AG04450 (cell line): ENCODE measurements around the gene TMEM26. TPM values are rescaled to one million over a fixed set of nuclear protein-coding genes. Genes with fewer than 3 reads are reported as not detected.

ENCODE experiments used
- CTCF ChIA-PET: fragments of 300-600, 350-600 bp; formaldehyde crosslinking; extraction: SDS; loops from one replicate; lab custom pipeline; 2022; ENCODE audit warnings: antibody characterized with exemption, inconsistent platforms; lab: Charles Lee
- POLR2A ChIA-PET: fragments of 350-600 bp; formaldehyde crosslinking; extraction: SDS; loops from one replicate; lab custom pipeline; 2021; ENCODE audit warnings: antibody characterized with exemption, inconsistent platforms; lab: Yijun Ruan, JAX
- DNase-seq: peaks from one replicate; pipeline ENCODE4 v3.0.0-alpha.2; 2011; ENCODE audit warnings: low read depth, low spot score
- H3K27ac ChIP-seq: one replicate; pipeline ENCODE4 v1.5.1; 2012; ENCODE audit warnings: low read depth, low read length, control low read depth
- H3K27me3 ChIP-seq: one replicate; pipeline ENCODE4 v1.6.0; 2012; ENCODE audit warnings: low read length; ENCODE audit not compliant: control insufficient read depth, insufficient read depth
- H3K4me3 ChIP-seq: 2 replicates; pipeline ENCODE4 v1.5.1; 2011; ENCODE audit warnings: mild to moderate bottlenecking, low read depth, low read length, control low read depth
- H3K9me3 ChIP-seq: 2 replicates; pipeline ENCODE4 v1.5.1; 2012; ENCODE audit warnings: low read length; ENCODE audit not compliant: control insufficient read depth, insufficient read depth
- polyA plus RNA-seq: library from polyadenylated mRNA; depleted of rRNA; stranded (reverse); fragments of >200 nt; gene quantifications from 2 replicates; pipeline ENCODE4 v1.2.3, GENCODE V29; 2011
- TF ChIP-seq, protein P1 (sequence below): IDR thresholded peaks from 2 replicates; pipeline ENCODE4 v1.5.1; 2011; ENCODE audit warnings: low read depth, low read length, control low read depth, inconsistent platforms

TMEM26 gene
- polyA plus RNA-seq, 1 experiment, result 2.3 TPM

DNA sequence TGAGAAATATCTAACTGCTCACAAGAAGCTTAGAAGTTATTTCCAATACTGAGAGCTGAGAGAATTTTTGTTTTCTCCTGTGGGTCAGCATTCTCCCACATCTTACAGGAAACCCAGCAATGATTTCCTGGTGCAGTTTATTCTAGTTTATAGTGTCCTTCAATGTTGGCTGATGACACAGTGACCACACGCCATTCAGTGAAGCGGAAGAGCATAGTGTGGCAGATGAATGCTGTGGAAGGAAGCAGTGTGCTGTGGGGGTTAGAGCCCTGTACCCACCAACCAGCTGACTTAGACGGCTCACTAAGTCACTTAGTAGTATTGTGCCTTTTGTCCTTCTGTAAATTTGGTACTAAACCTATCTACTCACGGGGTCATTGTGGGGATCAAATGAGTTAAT is 1.4 kb upstream of the TMEM26 start:
- Histone ChIP-seq H3K9me3 (no peaks in the 10 kb centered on the region; the same call in 1 of the 2 replicates), H3K27me3 (no peaks in the 10 kb centered on the region), H3K27ac (no peak overlapping the region), H3K4me3 (no peak overlapping the region)
- ChIA-PET CTCF (no interaction called here), POLR2A (no interaction called here)
- TF ChIP-seq, protein P1, sequence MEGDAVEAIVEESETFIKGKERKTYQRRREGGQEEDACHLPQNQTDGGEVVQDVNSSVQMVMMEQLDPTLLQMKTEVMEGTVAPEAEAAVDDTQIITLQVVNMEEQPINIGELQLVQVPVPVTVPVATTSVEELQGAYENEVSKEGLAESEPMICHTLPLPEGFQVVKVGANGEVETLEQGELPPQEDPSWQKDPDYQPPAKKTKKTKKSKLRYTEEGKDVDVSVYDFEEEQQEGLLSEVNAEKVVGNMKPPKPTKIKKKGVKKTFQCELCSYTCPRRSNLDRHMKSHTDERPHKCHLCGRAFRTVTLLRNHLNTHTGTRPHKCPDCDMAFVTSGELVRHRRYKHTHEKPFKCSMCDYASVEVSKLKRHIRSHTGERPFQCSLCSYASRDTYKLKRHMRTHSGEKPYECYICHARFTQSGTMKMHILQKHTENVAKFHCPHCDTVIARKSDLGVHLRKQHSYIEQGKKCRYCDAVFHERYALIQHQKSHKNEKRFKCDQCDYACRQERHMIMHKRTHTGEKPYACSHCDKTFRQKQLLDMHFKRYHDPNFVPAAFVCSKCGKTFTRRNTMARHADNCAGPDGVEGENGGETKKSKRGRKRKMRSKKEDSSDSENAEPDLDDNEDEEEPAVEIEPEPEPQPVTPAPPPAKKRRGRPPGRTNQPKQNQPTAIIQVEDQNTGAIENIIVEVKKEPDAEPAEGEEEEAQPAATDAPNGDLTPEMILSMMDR, result no peak
- DNase-seq, result no peak

GRCh38 chr10:61452151-61452651 is 980 bp downstream of the TMEM26 start:
- POLR2A ChIA-PET, result no interaction called here
- Histone ChIP-seq H3K27me3 (no peaks in the 10 kb centered on the region), H3K9me3 (no peaks in the 10 kb centered on the region; the same call in 1 of the 2 replicates), H3K27ac (no peak overlapping the region), H3K4me3 (peak overlapping the region; percentile 90)
- no peak for DNase-seq
- TF ChIP-seq, protein P1, result no peak
- CTCF ChIA-PET, result no interaction called here

DNA sequence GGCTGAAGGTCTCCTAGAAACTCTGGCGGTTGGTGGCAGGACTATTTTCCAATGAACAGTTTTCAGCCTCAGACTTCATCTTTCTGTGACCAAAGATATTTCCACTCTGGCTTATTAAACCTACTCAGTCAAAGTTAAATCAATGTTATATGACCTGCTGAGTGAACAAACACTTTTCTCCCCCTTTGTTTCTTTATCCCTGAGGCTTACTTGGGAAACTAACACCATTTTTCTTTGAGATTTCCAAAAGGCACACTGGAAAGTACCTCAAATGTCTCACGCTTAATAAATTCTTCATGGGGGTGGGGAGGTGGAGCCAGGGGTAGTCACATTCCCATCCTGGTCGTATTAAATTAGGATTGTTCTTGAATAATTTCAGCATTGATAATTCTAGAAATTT is 1.8 kb downstream of the TMEM26 start:
- Histone ChIP-seq H3K9me3 (no peaks in the 10 kb centered on the region; the same call in 1 of the 2 replicates), H3K4me3 (no peak overlapping the region), H3K27me3 (no peaks in the 10 kb centered on the region), H3K27ac (no peak overlapping the region)
- TF ChIP-seq, protein P1, result no peak
- DNase-seq, result no peak
- ChIA-PET POLR2A (no interaction called here), CTCF (no interaction called here)

- Histone ChIP-seq H3K27me3 (no peaks in the 10 kb centered on the region), H3K4me3 (no peak overlapping the region), H3K9me3 (no peaks in the 10 kb centered on the region; the same call in 1 of the 2 replicates), H3K27ac (no peak overlapping the region)
- TF ChIP-seq, protein P1, result no peak
- POLR2A ChIA-PET, result no interaction called here
- no peak for DNase-seq
- CTCF ChIA-PET, result interaction anchor here (0.7 to 1.1 kb wide), 3 partner anchors 14 to 589 kb away, joined by 3 read pairs; no protein-coding TSS in a partner anchor
These were observed 4.2 kb downstream of the TMEM26 start for GRCh38 chr10:61448841-61449600.

DNA sequence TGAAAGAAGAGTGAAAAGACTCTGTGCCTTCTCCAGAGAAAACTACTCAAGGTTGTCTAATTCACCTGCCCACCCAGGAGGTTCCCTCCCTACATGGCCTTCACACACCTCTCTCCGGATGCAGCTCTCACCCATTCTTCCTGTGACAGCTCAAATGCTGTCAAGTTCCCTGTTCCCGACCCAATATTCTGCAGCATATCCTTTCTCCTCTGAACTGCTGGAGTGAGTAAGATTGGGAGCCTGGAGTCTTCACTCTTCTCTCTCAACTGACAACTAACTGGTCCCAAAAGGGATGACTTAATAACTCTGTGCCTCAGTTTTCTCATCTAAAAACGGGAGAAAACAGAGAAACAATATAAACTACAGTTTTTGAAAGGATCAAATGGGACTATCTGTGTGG is 5.1 kb downstream of the TMEM26 start:
- Histone ChIP-seq H3K4me3 (no peak overlapping the region), H3K27ac (no peak overlapping the region), H3K9me3 (no peaks in the 10 kb centered on the region; the same call in 1 of the 2 replicates), H3K27me3 (no peaks in the 10 kb centered on the region)
- DNase-seq, result no peak
- ChIA-PET POLR2A (no interaction called here), CTCF (no interaction called here)
- TF ChIP-seq, protein P1, result no peak
